Measurements from ENCODE around the gene PPIG. TPM values are rescaled to one million over a fixed set of nuclear protein-coding genes. Genes with fewer than 3 reads are reported as not detected.
"Not testable (repeated sequence)": the region's sequence is repeated elsewhere in the genome, so short reads cannot be mapped to it uniquely, and the experiment has no call there.

Gene PPIG
- total RNA-seq, 1 donor from 2014 or later: 60.2 TPM

DNA sequence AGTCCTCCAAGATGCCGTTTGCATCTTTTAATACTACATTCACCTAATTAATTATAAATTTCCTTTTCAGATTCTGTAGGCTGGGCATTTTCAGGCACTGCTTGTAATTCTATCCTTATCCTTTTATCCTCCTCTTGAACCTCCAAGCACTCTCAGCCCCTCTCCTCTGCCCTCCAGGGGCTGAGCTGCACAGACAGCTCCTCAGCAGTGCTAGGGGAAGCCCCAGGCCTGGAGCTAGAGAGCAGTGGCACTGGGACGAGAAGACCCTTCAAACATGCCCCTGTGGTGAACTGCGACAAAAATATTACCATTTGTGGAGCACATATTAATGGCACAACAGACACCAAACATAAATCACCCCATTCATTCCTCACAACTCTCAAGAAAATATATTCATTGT is 77.1 kb downstream of the PPIG start:
- intact Hi-C loops (cut with micrococcal nuclease): no loop called here

DNA sequence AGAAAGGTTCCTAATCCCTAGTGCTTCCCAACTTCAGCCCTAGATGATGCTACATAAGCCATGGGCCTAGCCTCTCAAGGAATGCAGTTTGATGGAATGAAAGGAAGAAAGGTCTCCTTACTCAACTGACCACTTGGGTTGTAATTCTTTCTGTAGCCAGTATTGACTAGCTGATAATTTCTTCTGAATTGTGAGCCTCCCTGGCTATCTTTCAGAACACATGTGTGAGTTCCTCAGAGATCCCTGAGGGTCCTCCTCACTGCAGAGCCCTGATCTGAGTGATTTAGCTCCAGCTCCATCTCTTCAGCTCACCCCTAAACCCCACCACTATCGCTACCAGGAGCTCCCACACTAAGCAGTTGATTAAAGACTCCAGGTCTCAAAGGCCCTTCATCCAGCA is 78.6 kb downstream of the PPIG start:
- intact Hi-C loops (cut with micrococcal nuclease): no loop called here

DNA sequence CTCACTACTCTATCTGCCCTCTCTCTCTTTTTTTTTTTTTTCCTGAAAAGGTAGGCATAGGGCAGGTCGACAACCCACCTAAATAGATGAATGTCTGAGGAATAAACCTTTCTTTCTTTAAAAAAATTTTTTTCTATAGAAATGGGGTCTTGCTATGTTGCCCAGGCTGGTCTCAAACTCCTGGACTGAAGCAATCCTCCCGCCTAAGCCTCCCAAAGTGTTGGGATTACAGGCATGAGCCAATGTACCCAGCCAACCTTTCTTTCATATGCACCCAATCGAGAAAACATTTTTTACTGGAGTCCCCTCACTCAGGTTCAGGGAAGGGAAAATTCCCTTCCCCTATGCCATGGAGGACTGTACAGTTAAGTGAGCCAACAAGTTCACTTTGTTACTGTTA is 79.1 kb downstream of the PPIG start:
- intact Hi-C loops (cut with micrococcal nuclease): no loop called here

DNA sequence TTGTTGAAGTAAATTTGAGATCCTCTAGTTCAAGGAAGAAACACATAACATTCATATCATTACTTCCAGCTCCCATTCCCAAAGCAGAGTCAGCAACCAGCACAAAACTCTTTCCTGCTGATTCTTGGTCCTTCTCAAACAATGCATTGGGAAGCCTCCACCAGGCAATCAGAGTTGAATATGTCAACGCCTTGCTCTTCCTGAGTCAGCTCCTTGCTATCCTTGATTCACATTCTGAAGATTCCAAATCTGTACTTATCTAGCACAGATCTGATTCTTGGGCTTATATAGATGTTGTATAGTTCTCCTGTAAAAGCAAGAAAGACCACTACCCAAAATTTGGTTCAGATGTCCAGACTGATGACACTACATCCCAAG is 80.4 kb downstream of the PPIG start:
- intact Hi-C loops (cut with micrococcal nuclease): no loop called here

DNA sequence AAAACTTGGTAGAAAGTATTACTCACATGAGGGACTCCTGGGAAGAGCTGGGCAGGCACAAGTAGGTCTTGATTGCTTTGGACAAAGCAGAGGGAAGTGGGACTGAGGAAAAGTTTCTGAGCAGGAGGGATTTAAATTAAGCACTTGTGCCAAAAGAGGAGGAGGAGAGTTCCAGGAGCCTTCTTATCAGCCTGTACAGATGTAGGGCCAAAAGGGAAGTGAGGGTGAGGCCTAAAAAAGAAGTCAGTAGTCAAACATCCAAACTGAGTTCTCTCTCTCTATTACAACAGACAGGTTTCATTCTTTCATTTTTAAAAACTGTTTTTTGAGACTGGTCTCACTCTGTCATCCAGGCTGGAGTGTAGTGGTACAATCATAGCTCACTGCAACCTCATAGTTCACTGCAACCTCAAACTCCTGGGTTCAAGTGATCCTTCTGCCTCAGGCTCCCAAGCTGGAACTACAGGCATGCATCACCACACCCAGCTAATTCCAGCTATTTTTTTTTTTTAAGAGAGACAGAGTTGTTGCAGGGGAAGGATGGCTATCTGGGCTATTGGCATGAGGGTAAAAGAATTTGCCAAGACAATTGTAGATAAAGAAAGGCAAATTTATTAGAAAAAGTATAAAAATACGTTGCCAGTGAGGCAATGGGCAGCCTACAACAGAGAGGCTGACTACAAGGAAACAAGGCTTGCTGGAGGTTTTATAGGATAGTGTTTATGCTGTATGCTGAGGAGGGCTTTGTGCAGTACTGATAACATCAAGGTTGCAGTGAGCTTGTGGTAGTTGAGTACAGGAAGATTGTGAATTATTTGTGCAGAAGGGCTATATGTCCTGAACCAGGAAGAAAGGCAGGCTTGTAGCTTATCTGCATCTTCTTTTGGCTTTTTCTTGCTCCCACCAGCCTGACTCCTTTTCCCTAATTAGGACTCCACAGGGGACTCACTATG is 81.1 kb downstream of the PPIG start:
- intact Hi-C loops (cut with micrococcal nuclease): no loop called here

DNA sequence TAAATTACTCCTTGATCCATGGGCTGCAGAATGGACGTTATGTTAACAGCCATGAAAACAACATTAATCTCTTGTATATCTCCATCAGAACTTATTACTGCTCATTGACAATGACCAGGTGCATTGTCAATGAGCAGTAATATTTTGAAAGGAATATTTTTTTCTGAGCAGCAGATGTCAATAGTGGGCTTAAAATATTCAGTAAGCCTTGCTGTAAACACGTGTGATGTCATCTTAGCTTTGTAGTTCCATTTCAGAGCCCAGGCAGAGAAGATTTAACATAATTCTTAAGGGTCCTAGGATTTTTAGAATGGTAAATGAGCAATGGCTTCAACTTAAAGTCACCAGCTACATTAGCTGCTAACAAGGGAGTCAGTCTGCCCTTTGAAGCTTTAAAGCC is 83.4 kb downstream of the PPIG start:
- intact Hi-C loops (cut with micrococcal nuclease): no loop called here

DNA sequence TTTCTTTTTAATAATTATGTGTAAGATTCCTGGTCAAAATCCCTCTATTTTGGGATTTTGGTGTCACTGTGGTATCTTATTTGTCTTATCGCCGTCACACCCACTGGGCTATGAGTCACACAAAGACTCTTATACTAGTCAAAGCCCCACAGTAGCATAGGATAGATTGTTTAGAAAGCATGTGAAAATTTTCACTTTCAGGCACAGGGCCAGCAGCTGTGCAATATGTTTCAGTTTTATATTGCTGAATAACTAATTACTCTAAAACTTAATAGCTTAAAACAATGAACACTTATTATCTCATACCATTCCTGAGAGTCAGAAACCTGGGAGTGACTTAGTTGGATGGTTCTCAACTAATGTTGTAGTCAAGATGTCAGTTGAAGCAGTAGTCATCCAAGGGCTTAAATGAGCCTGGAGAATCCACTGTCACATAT is 86.1 kb downstream of the PPIG start:
- intact Hi-C loops (cut with micrococcal nuclease): no loop called here

DNA sequence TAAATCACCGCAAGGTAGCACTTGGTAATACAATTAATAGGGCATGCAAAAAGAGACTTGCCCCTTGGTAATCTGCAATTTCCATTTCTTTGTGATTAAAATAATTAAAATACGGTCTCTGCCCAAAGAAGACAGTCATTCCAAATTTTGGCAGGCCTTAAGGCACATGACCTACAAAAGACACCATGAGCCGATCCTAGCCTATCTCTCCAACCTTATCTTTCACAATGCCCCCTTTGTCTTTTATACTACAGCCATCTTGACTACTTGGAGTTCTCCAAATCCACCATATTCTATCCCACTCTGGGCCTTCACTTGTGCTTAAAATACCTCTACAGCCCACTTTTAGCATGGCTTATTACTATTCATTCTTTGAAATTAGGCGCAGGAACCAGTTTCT is 86.8 kb downstream of the PPIG start:
- intact Hi-C loops (cut with micrococcal nuclease): no loop called here

DNA sequence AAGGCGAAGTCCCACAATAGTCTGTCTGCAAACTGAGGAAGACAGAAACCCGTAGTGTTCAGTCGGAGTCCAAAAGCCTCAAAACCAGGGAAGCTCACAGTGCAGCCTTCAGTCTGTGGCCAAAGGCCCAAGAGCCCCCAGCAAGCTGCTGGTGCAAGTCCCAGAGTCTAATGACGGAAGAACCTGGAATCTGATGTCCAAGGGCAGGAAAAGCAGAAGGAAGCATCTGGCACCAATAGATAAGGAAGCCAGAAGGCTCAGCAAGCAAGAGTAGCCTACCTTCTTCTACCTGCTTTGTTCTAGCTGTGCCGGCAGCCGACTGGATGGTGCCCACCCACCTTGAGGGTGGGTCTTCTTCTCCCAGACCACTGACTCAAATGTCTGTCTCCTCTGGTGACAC is 88.3 kb downstream of the PPIG start:
- intact Hi-C loops (cut with micrococcal nuclease): no loop called here

DNA sequence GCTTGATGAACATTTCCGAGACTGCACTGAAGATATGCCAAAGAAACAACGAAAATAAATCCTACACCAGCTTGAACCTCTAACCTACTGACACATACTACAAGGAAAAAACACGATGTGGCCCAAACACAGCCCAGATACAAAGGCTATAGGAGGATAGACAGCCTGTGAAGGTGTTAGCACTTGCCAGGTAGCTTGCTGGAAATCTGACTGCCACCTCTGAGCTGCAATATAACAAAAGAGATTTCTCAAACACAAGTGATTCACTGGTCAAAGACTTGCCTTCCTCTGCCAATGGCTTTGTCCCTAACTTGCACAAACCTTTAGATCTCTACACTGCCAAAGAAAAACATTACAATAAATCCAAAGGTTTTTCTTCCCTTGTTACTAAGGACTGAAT is 89.0 kb downstream of the PPIG start:
- intact Hi-C loops (cut with micrococcal nuclease): no loop called here

DNA sequence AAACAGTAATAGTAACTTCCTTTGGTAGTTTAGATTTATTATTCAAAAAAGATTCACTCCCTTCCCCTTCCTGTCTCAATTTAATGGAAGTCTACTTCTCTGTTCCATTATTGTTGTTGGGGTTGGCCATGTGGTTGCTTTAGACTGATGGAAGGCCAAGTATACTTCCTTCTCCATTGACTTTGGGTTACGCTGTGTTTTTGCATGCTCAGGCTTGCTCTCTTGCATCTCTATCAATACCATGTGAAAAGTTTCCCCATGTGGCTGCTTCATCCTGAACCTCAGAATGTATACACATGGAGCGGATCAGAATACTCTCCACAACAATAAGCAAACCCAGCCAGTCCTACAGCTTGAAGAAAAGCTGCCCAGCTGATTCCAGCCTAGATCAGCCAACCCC is 89.8 kb downstream of the PPIG start:
- intact Hi-C loops (cut with micrococcal nuclease): no loop called here

DNA sequence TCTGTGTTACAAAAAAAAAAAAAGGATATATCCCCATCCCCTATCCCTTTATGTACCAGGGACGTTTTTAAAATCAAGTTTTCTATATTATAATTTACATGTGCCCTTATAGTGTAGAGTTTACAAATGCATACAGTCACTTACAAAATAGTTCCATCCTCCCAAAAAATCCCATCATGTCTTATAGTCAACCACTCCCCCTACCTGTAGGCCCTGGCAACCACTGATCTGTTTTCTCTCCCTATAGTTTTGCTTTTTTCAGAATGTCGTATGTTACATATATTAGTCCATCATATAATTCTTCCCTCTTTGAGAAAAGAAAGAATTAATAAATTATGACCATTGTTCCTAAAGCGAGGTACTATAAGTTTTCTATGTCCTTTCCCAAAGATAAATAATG is 92.2 kb downstream of the PPIG start:
- intact Hi-C loops (cut with micrococcal nuclease): no loop called here

DNA sequence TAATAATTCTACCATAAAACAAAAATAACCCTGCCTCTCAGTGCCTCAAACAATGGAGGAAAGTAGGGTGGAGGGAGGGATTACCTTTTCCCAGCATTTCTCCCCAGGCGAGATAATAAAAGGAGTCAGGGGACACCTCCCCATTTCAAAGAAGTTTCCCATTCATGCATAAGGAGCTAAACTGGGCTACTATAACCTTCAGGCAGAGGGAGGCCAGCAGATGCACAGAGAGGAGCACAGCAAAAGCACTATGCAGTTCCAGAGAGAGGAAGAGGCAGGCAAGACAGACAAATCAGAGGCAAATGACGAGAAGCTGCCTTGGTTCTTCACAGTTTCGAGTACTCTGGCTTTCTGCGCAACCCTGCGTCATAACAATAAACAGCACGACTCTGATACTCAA is 92.7 kb downstream of the PPIG start:
- intact Hi-C loops (cut with micrococcal nuclease): no loop called here

DNA sequence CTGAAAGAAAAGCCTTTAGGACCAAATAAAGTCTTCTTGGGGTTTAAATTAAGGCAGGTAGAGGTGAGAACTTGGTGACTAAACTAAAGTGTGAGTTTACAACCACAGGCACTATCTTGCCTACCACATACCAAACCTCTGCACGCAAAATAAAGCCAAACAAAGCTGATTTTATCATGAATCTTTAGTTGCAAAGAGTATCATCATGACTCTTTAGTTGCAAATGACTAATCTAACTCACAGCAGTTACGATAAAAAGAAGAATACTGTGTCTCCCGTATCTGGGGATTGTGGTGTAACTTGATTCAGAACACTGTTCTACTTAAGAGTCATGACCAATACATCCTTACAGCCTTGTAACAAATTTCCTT is 98.9 kb downstream of the PPIG start:
- intact Hi-C loops (cut with micrococcal nuclease): loop anchor here (1.0 kb wide), 1 partner anchor 11 kb away; the partner anchor contains the start of genes CFAP210 and PHOSPHO2

DNA sequence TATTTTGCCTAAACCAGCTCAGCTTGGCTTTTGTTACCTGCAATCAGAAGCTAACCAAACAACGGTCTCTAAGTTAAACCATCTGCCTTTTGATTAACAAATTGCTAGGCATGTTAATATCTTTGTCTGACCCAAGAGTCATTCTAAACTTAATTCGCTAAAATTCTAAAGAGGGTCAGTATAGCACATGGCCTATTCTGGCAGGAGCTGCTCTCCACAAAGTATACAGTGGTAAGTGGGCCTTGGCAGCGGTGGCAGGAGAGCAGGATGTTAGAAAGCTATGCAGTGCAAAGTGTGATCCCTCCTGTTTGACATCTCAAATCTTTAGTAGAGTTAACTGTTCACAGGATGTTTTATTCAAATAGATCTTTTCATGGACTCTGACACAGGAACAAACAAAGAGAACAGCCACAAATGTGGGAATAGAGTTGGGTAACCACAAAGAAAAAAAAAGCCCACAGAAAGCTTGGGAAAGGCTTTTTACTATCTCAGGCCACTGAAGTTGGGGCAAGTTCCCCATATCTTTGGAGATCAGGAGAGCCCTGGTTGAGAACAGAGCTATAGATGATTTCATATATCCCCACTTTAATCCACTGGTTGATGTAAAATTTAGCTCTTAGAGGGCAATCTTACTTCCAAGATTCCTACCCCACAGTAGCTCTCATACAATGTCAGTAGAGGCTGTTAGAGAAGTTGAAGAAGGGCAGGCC is 99.4 kb downstream of the PPIG start:
- intact Hi-C loops (cut with micrococcal nuclease): loop anchor here (1.0 kb wide), 1 partner anchor 11 kb away; the partner anchor contains the start of genes CFAP210 and PHOSPHO2

DNA sequence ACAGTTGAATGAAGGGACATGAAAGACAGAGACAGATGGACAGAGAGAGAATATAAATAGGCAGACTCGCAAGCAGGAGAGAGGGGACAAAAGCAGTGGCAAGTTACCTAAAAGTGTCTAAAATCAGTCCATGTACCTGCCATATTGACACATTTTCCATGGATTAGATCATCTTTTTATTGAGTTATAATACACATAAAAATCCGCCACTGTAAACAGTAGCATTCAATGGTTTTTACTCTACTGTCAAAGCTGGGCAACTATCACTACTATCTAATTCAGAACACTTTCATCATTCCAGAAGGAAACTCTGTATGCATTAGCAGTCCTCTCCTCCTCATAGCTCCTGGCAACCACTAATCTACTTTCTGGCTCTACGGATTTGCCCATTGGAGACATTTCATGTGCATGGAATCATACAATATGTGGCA is 100.0 kb downstream of the PPIG start:
- intact Hi-C loops (cut with micrococcal nuclease): no loop called here

DNA sequence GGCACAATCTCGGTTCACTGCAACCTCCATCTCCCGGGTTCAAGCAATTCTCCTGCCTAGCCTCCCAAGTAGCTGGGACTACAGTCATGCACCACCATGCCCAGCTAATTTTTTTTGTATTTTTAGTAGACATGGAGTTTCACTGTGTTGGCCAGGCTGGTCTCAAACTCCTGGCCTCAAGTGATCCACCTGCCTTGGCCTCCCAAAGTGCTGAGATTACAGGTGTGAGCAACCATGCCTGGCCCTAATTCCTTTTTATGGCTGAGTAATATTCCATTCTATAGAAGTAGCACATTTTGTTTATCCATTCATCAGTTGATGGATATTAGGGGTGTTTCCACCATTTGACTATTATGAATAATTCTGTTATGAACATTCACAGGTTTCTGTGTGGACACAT is 100.6 kb downstream of the PPIG start:
- intact Hi-C loops (cut with micrococcal nuclease): not testable (repeated sequence)

DNA sequence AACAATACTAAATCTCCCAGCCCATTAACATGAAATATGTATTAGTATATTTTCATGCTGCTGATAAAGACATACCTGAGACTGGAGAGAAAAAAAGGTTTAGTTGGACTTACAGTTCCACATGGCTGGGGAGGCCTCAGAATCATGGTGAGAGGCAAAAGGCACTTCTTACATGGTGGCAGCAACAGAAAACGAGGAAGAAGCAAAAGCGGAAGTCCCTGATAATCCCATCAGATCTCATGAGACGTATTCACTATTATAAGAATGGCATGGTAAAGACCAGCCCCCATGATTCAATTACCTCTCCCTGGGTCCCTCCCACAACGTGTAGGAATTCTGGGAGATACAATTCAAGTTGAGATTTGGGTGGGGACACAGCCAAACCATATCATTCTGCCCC is 102.7 kb downstream of the PPIG start:
- intact Hi-C loops (cut with micrococcal nuclease): not testable (repeated sequence)

DNA sequence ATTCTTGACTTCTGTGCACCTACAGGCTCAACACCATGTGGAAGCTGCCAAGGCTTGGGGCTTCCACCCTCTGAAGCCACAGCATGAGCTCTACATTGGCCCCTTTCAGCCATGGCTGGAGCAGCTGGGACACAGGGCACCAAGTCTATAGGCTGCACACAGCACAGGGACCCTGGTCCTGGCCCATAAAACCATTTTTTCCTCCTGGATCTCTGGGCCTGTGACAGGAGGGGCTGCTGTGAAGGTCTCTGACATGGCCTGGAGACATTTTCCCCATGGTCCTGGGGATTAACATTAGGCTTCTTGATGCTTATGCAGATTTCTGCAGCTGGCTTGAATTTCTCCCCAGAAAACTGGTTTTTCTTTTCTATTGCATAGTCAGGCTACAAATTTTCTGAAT is 103.8 kb downstream of the PPIG start:
- intact Hi-C loops (cut with micrococcal nuclease): not testable (repeated sequence)

DNA sequence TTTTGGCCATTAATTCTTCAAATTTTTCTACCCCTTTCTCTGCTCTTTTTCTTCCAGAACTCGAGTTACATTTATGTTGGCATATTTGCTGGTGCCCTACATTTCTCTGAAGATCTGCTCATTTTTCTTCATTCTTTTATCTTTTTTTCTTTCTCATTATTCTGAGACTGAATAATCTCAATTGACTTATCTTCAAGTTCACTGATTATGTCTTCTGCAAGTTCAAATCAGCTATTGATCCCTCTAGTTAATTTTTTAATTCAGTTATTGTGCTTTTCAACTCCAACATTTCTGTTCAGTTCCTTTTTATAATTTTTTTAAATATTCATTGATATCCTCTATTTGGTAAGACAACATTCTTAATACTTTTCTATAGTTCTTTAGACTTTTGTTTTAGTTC is 106.8 kb downstream of the PPIG start:
- intact Hi-C loops (cut with micrococcal nuclease): loop anchor here (5.0 kb wide), 1 partner anchor 584 kb away; no protein-coding TSS in a partner anchor

Data from T-helper 1 cell treated with Interleukin-12 subunit alpha and Interleukin-12 subunit beta and Interleukin-4 antibody, amounts not matched to agents 30 ng/mL and 1 ng/mL, for 36 hours (primary cell).